ENCODE results near the gene PON1.

DNA sequence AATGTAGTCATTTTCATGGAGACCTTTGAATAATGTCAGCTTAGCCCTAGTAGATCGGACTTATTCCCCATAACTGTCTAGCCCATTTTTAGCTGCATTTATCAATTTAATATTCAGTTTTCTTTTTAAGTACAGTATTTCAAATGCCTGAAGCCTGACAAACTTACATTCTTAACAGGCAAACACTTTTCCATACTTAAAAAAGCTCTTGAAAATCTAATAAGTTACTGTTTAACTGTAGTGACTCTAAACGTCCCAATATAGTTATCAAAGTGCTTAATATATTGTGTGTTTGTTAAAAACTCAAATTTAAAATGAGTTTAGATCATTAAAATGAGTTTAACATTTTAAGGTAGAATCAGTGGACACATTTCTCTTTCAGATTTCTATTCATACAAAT, 44.9 kb downstream of the PON1 start:
- TF ChIP-seq POLR2AphosphoS5 (IDR thresholded peaks at IDR 0.05; ENCODE audit: low read depth) (no peak), CTCF (conservative IDR thresholded peaks at IDR 0.05; ENCODE audit: low read depth in 2 of 2) (no peak), EZH2 (IDR thresholded peaks at IDR 0.05; ENCODE audit: low read depth, unreplicated experiment) (no peak)
- TF ChIP-seq, protein P1, sequence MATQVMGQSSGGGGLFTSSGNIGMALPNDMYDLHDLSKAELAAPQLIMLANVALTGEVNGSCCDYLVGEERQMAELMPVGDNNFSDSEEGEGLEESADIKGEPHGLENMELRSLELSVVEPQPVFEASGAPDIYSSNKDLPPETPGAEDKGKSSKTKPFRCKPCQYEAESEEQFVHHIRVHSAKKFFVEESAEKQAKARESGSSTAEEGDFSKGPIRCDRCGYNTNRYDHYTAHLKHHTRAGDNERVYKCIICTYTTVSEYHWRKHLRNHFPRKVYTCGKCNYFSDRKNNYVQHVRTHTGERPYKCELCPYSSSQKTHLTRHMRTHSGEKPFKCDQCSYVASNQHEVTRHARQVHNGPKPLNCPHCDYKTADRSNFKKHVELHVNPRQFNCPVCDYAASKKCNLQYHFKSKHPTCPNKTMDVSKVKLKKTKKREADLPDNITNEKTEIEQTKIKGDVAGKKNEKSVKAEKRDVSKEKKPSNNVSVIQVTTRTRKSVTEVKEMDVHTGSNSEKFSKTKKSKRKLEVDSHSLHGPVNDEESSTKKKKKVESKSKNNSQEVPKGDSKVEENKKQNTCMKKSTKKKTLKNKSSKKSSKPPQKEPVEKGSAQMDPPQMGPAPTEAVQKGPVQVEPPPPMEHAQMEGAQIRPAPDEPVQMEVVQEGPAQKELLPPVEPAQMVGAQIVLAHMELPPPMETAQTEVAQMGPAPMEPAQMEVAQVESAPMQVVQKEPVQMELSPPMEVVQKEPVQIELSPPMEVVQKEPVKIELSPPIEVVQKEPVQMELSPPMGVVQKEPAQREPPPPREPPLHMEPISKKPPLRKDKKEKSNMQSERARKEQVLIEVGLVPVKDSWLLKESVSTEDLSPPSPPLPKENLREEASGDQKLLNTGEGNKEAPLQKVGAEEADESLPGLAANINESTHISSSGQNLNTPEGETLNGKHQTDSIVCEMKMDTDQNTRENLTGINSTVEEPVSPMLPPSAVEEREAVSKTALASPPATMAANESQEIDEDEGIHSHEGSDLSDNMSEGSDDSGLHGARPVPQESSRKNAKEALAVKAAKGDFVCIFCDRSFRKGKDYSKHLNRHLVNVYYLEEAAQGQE (IDR thresholded peaks at IDR 0.05; ENCODE audit: unreplicated experiment): no peak
